OCI-LY1 (cell line): ENCODE data around the gene PARVA.

Experiments used
- H2AFZ ChIP-seq: fragments of 200-600 bp; sonication (generic), shearing (Covaris generic); 2 replicates; pipeline ENCODE4 v1.6.0; 2014; ENCODE audit warnings: antibody characterized with exemption, mild to moderate bottlenecking, low read length
- H3F3A ChIP-seq: fragments of 200-600 bp; sonication (generic), shearing (Covaris generic); 2 replicates; pipeline ENCODE4 v1.6.0; 2014; ENCODE audit warnings: mild to moderate bottlenecking, antibody characterized with exemption, low read length, moderate library complexity; ENCODE audit not compliant: insufficient read depth
- H3K27ac ChIP-seq: fragments of 200-600 bp; sonication (generic); 2 replicates; pipeline ENCODE4 v1.5.1; 2014; ENCODE audit warnings: low read length, mixed run types, mild to moderate bottlenecking, low read depth; ENCODE audit not compliant: poor library complexity, severe bottlenecking
- H3K27me3 ChIP-seq: fragments of 200-600 bp; sonication (generic); 2 replicates; pipeline ENCODE4 v1.6.0; 2014; ENCODE audit warnings: antibody characterized with exemption, mild to moderate bottlenecking, low read length, moderate library complexity; ENCODE audit not compliant: insufficient read depth
- H3K36me3 ChIP-seq: fragments of 200-600 bp; sonication (generic); 2 replicates; pipeline ENCODE4 v1.6.1; 2014; ENCODE audit warnings: mild to moderate bottlenecking, antibody characterized with exemption, low read length, moderate library complexity, mixed read lengths; ENCODE audit not compliant: insufficient read depth
- H3K4me1 ChIP-seq: fragments of 200-600 bp; sonication (generic); 2 replicates; pipeline ENCODE4 v1.5.1; 2014; ENCODE audit warnings: mild to moderate bottlenecking, low read length, moderate library complexity; ENCODE audit not compliant: insufficient read depth, severe bottlenecking
- H3K4me2 ChIP-seq: fragments of 200-600 bp; sonication (generic), shearing (Covaris generic); 2 replicates; pipeline ENCODE4 v1.6.1; 2014; ENCODE audit warnings: low read length
- H3K4me3 ChIP-seq: fragments of 200-600 bp; sonication (generic); 2 replicates; pipeline ENCODE4 v1.5.1; 2014; ENCODE audit warnings: low read length, low read depth, mild to moderate bottlenecking, mixed read lengths; ENCODE audit not compliant: poor library complexity, severe bottlenecking
- H3K79me2 ChIP-seq: fragments of 200-600 bp; shearing (Covaris generic); 2 replicates; pipeline ENCODE4 v1.6.1; 2016; ENCODE audit warnings: mixed run types, low read length, mixed read lengths; ENCODE audit not compliant: insufficient read depth
- H3K9ac ChIP-seq: fragments of 200-600 bp; sonication (generic), shearing (Covaris generic); 2 replicates; pipeline ENCODE4 v1.6.1; 2014; ENCODE audit warnings: mild to moderate bottlenecking, low read length, mixed read lengths
- H3K9me2 ChIP-seq: fragments of 200-600 bp; sonication (generic), shearing (Covaris generic); 2 replicates; pipeline ENCODE4 v1.6.1; 2014; ENCODE audit warnings: low read depth, mild to moderate bottlenecking, low read length, mixed read lengths
- H3K9me3 ChIP-seq: fragments of 200-600 bp; shearing (Covaris generic); 2 replicates; pipeline ENCODE4 v1.6.1; 2014; ENCODE audit warnings: low read length, mixed read lengths
- H4K20me1 ChIP-seq: fragments of 200-600 bp; sonication (generic), shearing (Covaris generic); 2 replicates; pipeline ENCODE4 v1.6.0; 2016; ENCODE audit warnings: mild to moderate bottlenecking, low read length; ENCODE audit not compliant: insufficient read depth
- EZH2 ChIP-seq: fragments of 200-600 bp; sonication (generic), shearing (Covaris generic); IDR thresholded peaks from 2 replicates; pipeline ENCODE4 v1.8.0; 2017; ENCODE audit warnings: borderline replicate concordance, mixed run types, mild to moderate bottlenecking, antibody characterized with exemption, low read length, moderate library complexity, mixed read lengths
- TF ChIP-seq, protein P1 (sequence below): fragments of 200-600 bp; sonication (generic), shearing (Covaris generic); IDR thresholded peaks from 2 replicates; pipeline ENCODE4 v1.5.1; 2017; ENCODE audit warnings: mild to moderate bottlenecking, antibody characterized with exemption, low read length, moderate library complexity, mixed read lengths

Gene PARVA

DNA sequence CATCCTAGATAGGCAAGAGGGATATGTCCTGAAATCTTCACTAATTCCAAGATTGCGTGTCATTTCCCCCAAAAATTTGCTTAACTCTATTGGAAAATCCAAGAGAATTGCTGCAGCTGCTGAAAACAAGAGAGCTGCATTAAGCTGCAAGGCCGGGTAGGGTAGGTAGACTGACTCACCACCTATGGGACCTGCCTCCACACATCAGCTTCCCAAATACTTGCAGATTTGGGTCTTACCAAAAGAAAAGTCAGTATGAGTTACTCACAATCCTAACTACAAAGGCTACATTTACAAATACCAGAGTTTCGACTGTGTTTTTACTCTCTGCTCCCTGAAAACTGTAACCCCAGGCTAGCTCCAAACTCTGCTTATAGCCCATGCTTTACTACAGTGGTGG is 154.3 kb downstream of the PARVA start:
- no peaks in the 10 kb centered on the region for H3F3A ChIP-seq
- no peaks in the 10 kb centered on the region for H3K79me2 ChIP-seq
- no peak overlapping the region for H3K4me2 ChIP-seq
- H3K4me1 ChIP-seq: no peaks in the 10 kb centered on the region
- H4K20me1 ChIP-seq: no peaks in the 10 kb centered on the region
- no peak overlapping the region for H3K27ac ChIP-seq
- H3K4me3 ChIP-seq: no peak overlapping the region
- no peak for TF ChIP-seq EZH2
- TF ChIP-seq, protein P1, sequence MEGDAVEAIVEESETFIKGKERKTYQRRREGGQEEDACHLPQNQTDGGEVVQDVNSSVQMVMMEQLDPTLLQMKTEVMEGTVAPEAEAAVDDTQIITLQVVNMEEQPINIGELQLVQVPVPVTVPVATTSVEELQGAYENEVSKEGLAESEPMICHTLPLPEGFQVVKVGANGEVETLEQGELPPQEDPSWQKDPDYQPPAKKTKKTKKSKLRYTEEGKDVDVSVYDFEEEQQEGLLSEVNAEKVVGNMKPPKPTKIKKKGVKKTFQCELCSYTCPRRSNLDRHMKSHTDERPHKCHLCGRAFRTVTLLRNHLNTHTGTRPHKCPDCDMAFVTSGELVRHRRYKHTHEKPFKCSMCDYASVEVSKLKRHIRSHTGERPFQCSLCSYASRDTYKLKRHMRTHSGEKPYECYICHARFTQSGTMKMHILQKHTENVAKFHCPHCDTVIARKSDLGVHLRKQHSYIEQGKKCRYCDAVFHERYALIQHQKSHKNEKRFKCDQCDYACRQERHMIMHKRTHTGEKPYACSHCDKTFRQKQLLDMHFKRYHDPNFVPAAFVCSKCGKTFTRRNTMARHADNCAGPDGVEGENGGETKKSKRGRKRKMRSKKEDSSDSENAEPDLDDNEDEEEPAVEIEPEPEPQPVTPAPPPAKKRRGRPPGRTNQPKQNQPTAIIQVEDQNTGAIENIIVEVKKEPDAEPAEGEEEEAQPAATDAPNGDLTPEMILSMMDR: no peak
- H3K9me3 ChIP-seq: no peaks in the 10 kb centered on the region
- no peaks in the 10 kb centered on the region for H3K36me3 ChIP-seq
- H3K27me3 ChIP-seq: no peaks in the 10 kb centered on the region
- no peaks in the 10 kb centered on the region for H3K9me2 ChIP-seq
- H2AFZ ChIP-seq: no peak overlapping the region
- H3K9ac ChIP-seq: no peak overlapping the region

GRCh38 chr11:12532580-12532979 is 155.2 kb downstream of the PARVA start:
- H3K9me3 ChIP-seq: no peaks in the 10 kb centered on the region
- no peaks in the 10 kb centered on the region for H3K36me3 ChIP-seq
- H3K27me3 ChIP-seq: no peaks in the 10 kb centered on the region
- H3K4me3 ChIP-seq: no peak overlapping the region
- no peaks in the 10 kb centered on the region for H3F3A ChIP-seq
- no peak overlapping the region for H3K9ac ChIP-seq
- no peak overlapping the region for H2AFZ ChIP-seq
- no peaks in the 10 kb centered on the region for H3K9me2 ChIP-seq
- H3K4me1 ChIP-seq: no peaks in the 10 kb centered on the region
- H4K20me1 ChIP-seq: no peaks in the 10 kb centered on the region
- no peaks in the 10 kb centered on the region for H3K79me2 ChIP-seq
- no peak overlapping the region for H3K27ac ChIP-seq
- TF ChIP-seq, protein P1: no peak
- TF ChIP-seq EZH2: no peak
- no peak overlapping the region for H3K4me2 ChIP-seq

DNA sequence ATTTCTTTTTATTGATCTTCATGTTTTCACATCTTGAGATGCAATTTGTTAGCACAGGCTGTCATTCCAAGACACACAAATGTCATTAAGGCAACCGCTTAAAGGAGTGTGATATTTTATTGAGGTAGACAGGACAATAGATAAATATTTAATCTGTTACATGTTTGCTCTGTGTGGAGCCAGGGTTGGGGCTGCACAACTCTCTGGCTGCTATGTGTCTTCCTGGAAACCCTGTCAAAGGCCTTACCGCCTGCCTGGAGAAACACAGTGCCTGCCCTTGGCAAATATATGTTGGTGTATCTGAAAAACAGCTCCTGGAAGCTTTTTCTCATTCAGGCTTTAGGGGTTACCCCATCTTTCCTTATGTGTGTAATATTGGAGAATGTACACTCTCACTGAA is 157.2 kb downstream of the PARVA start:
- Histone ChIP-seq H3K9me3 (no peaks in the 10 kb centered on the region), H4K20me1 (no peaks in the 10 kb centered on the region), H3K36me3 (no peaks in the 10 kb centered on the region), H3K27ac (no peak overlapping the region), H2AFZ (no peak overlapping the region), H3K4me2 (no peak overlapping the region), H3K4me1 (no peaks in the 10 kb centered on the region), H3K27me3 (no peaks in the 10 kb centered on the region), H3K9ac (no peak overlapping the region), H3K9me2 (no peaks in the 10 kb centered on the region), H3F3A (no peaks in the 10 kb centered on the region), H3K4me3 (no peak overlapping the region), H3K79me2 (no peaks in the 10 kb centered on the region)
- no peak for TF ChIP-seq EZH2
- TF ChIP-seq, protein P1: no peak
